ENCODE measurements around the gene KIAA0586.
"Not testable (repeated sequence)": the region's sequence is repeated elsewhere in the genome, so short reads cannot be mapped to it uniquely, and the experiment has no call there.

The KIAA0586 gene

GRCh38 chr14:58464652-58465051 lies 37.1 kb downstream of the KIAA0586 start:
- DNase-seq (ENCODE audit: low read depth): no peak

GRCh38 chr14:58465421-58465820 lies 37.9 kb downstream of the KIAA0586 start:
- no peak for DNase-seq (ENCODE audit: low read depth)

- DNase-seq (ENCODE audit: low read depth): no peak
Observed at GRCh38 chr14:58466459-58466858, 38.9 kb downstream of the KIAA0586 start.

DNA sequence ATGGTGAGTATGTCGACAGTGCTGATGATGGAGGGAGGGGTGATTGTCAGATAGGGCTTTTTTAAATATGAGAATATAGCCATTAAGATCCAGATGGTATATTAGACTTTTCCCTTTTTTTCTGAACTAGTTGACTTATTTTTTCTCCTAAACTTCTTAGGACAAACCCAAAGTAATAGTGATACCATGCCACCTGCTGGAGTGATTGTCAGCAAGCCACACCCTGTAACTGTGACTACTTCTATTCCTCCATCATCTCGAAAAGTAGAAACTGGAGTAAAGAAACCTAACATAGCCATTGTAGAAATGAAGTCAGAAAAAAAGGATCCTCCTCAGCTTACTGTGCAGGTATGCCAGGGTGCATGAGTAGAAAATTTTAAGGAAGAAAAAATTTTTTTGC lies 40.1 kb downstream of the KIAA0586 start:
- no peak for DNase-seq (ENCODE audit: low read depth)

DNA sequence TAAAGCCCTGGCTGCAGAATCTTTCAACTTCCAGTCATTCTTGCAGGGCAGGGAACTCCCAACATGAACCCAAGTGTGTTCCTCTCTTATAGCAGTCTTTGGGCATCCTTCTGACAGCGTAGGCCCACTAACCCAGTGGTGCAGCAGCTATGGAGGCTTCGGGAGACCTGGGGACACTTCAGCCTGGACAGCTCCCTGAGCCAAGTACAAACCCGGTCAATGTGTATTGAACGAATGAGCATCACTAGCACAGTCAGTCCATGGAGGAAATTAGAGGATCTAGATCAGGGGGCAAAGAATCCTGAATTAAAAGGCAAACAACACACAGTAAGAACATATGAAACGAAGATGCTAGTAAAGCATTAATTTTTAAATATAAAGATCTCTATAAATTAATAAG lies 41.8 kb downstream of the KIAA0586 start:
- no peak for DNase-seq (ENCODE audit: low read depth)

GRCh38 chr14:58476320-58476719 lies 48.8 kb downstream of the KIAA0586 start:
- no peak for DNase-seq (ENCODE audit: low read depth)

DNA sequence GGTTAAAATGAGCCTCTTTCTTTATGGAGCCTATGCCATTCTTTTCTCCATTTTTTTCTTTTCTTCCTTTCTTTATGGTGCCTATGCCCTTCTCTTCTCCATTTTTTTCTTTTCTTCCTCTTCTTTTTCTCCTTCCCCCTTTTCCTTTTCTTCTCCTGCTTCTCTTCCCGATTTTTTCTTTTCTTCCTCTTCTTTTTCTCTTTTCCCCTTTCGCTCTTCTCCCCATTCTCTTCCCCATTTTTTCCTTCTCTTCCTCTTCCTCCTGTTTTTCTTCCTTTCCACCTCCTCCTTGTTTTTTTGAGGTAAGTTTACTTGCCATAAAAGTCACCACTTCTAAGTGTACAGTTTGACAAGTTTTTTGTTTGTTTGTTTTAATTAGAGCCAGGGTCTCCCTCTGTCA lies 50.1 kb downstream of the KIAA0586 start:
- DNase-seq (ENCODE audit: low read depth): no peak

DNA sequence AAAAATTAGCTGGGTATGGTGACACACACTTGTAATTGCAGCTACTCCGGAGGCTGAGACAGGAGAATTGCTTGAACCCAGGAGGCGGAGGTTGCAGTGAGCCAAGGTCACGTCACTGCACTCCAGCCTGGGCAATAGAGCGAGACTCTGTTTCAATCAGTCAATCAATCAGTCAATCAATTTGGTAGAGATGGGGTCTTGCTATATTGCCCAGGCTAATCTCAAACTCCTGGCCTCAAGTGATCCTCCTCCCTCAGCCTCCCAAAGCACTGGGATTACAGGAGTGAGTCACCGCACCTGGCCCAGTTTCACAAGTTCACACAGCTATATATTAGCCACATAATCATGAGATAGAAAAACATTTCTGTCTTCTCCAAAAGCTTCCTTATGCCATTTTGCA lies 50.8 kb downstream of the KIAA0586 start:
- DNase-seq (ENCODE audit: low read depth): not testable (repeated sequence)

- no peak for DNase-seq (ENCODE audit: low read depth)
Observed at GRCh38 chr14:58479975-58480374, 52.5 kb downstream of the KIAA0586 start.

DNA sequence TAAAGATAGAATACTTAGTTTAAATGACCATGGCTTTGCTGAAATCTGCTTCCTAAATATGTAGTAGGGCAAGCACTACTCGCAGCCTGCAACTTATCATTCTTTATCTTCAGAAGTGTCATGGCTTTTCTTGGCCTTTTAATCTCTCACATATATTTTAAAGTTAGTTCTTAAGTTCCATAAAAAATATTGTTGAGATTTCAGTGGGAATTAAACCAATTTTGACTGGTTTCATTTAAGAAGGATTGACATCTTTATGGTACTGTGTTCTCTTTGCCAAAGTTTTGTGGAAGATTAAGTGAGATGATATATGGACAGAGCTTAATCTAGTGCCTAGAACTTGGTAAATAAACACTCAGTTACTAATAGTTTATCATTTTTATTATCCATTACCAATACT lies 56.7 kb downstream of the KIAA0586 start:
- DNase-seq (ENCODE audit: low read depth): no peak

- no peak for DNase-seq (ENCODE audit: low read depth)
Observed at GRCh38 chr14:58488550-58488949, 61.0 kb downstream of the KIAA0586 start.

- no peak for DNase-seq (ENCODE audit: low read depth)
Observed at GRCh38 chr14:58491593-58491992, 64.1 kb downstream of the KIAA0586 start.

- DNase-seq (ENCODE audit: low read depth): no peak
Observed at GRCh38 chr14:58492044-58492443, 64.5 kb downstream of the KIAA0586 start.

DNA sequence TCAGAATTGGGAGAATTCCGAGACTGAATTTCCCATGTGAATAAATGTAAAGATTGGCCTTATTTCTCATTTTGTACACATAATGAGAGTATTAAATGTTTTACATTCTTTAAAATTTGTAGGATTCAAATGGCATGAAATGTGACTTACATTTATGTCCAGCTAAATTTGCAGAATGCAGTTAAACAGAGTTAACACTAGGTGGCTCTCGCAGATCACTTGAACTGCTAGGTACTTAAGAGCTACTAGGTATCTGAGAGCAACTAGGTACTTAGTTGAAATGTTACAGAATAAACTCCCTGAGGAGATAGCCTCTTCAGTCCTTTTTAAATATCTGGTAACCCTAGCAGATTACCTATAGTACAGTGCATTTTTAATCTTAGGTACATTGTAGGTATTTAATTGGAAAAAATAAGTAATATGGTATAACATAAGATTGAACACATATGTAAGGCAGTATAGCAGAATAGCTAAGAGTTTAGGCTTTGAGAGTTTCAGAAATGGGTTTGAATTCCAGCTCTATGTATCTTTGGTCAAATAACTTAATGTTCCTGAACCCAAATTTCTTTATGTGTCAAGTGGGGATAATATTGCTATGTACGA lies 73.8 kb downstream of the KIAA0586 start:
- DNase-seq (ENCODE audit: low read depth): no peak

GRCh38 chr14:58513272-58513671 lies 85.8 kb downstream of the KIAA0586 start:
- DNase-seq (ENCODE audit: low read depth): no peak

GRCh38 chr14:58517592-58517991 lies 90.1 kb downstream of the KIAA0586 start:
- no peak for DNase-seq (ENCODE audit: low read depth)

DNA sequence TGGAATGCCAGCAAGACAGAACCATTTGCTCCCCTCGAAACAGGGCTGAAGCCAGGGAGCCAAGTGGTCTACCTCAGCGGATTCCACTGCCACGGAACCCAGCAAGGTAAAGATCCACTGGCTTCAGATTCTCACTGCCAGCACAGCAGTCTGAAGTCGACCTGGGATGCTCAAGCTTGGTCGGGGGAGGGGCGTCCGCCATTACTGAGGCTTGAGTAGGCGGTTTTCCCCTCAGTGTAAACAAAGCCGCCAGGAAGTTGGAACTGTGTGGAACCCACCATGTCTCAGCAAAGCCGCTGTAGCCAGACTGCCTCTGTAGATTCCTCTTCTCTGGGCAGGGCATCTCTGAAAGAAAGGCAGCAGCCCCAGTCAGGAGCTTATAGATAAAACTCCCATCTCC lies 98.2 kb downstream of the KIAA0586 start:
- not testable (repeated sequence) for DNase-seq (ENCODE audit: low read depth)

DNA sequence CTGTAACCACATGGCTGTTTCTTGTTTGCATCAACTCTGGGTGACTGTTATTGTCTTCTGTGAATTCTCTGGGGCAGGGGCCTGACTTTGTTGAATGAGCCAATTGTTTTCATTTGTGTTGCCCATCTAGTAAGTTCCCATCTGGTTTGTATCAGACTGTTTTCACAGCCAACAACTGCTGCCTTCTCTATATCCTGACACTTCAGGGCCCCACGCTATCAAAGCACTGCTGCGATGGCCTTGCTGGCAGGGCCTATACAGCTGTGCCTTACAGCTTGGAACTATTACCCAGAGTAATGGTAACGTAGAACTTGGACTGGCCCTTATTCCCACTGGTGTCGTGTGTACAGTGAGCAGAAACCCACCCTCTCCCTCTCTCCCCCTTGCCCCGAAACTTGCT lies 105.9 kb downstream of the KIAA0586 start:
- DNase-seq (ENCODE audit: low read depth): no peak

- DNase-seq (ENCODE audit: low read depth): no peak
Observed at GRCh38 chr14:58535044-58535443, 107.5 kb downstream of the KIAA0586 start.

- DNase-seq (ENCODE audit: low read depth): no peak
Observed at GRCh38 chr14:58537004-58537403, 109.5 kb downstream of the KIAA0586 start.

- DNase-seq (ENCODE audit: low read depth): no peak
Observed at GRCh38 chr14:58540749-58541632, 113.5 kb downstream of the KIAA0586 start.

- DNase-seq (ENCODE audit: low read depth): no peak
Observed at GRCh38 chr14:58541633-58542022, 114.1 kb downstream of the KIAA0586 start.

GRCh38 chr14:58543253-58543652 lies 115.7 kb downstream of the KIAA0586 start:
- no peak for DNase-seq (ENCODE audit: low read depth)

- DNase-seq (ENCODE audit: low read depth): no peak
Observed at GRCh38 chr14:58547649-58548048, 120.1 kb downstream of the KIAA0586 start.
